ENCODE measurements around the gene TERF2IP. TPM values are rescaled to one million over a fixed set of nuclear protein-coding genes. Genes with fewer than 3 reads are reported as not detected.

TERF2IP gene
- total and polyA plus RNA-seq, 2 of the 13 experiments (the other 11 are each of a cell fraction or from before 2014, with no cell fraction given), result 26.4 to 50.2 TPM

- no peak for TF ChIP-seq ZNF646 (CRISPR knock-in tag; IDR thresholded peaks at IDR 0.05)
- no peak; the same call in 1 of the 2 replicates for TF ChIP-seq NKX3-1 (CRISPR knock-in tag; IDR thresholded peaks at IDR 0.05)
- TF ChIP-seq REST (IDR thresholded peaks at IDR 0.05; ENCODE audit: borderline replicate concordance in 1 of 2, low read depth in 1 of 2, low read length in 2 of 2), result peak in 1 of 2 experiments; percentile 41; a peak in 1 of 4 replicates
- TF ChIP-seq POLR2A (IDR thresholded peaks at IDR 0.05; ENCODE audit: insufficient read depth in 1 of 2, low read depth in 2 of 2, low read length in 2 of 2), result peak; percentile 62 to 71
- TF ChIP-seq TFDP2 (CRISPR knock-in tag; IDR thresholded peaks at IDR 0.05), result no peak
- TF ChIP-seq SMC3 (IDR thresholded peaks at IDR 0.05; ENCODE audit: low read length), result no peak
- peak; percentile 27; the same call in 1 of the 2 replicates for TF ChIP-seq RARA (CRISPR knock-in tag; IDR thresholded peaks at IDR 0.05)
- peak; percentile 52 for TF ChIP-seq POLR2AphosphoS5 (IDR thresholded peaks at IDR 0.05; ENCODE audit: low read depth, low read length)
- TF ChIP-seq HINFP (CRISPR knock-in tag; IDR thresholded peaks at IDR 0.05; ENCODE audit: low read depth), result no peak
- TF ChIP-seq GTF2F1 (IDR thresholded peaks at IDR 0.05; ENCODE audit: low read length), result no peak
- TF ChIP-seq THAP9 (CRISPR knock-in tag; IDR thresholded peaks at IDR 0.05; ENCODE audit: borderline replicate concordance), result 0 out of 2 replicates have a peak, but pooled peaks have one; percentile 7
- 0 out of 2 replicates have a peak, but pooled peaks have one; percentile 45 for TF ChIP-seq HIVEP1 (CRISPR knock-in tag; IDR thresholded peaks at IDR 0.05)
These were observed 898 bp downstream of the TERF2IP start (continued) for GRCh38 chr16:75648265-75649076.

Data from HepG2 (cell line).